Lung (tissue), 12 donors: Measurements from ENCODE around the gene AP1G2. TPM values are rescaled to one million over a fixed set of nuclear protein-coding genes. Genes with fewer than 3 reads are reported as not detected.
"Not testable (repeated sequence)": the region's sequence is repeated elsewhere in the genome, so short reads cannot be mapped to it uniquely, and the experiment has no call there.

Source experiments
- ATAC-seq: fragments of 200-7000 bp; cut with Tn5 transposase; one replicate; pipeline ENCODE4 v1.9.1; 2020; ENCODE audit warnings: moderate number of reproducible peaks; ENCODE audit not compliant: insufficient read depth, low FRiP score
- DNase-seq, 3 donors: peaks; one replicate each; pipeline ENCODE4 v3.0.0-alpha.2; 2013 to 2017
- H3K27ac ChIP-seq, 2 donors: one replicate each; pipeline ENCODE4 v1.5.1; 2013; ENCODE audit warnings: mild to moderate bottlenecking in 2 of 2, moderate library complexity in 2 of 2, control low read depth in 1 of 2, inconsistent platforms in 1 of 2, low read depth in 1 of 2, low read length in 1 of 2
- H3K27me3 ChIP-seq, 3 donors: one replicate each; pipeline ENCODE4 v1.5.1; 2013; ENCODE audit warnings: low read length in 2 of 3; ENCODE audit not compliant: control insufficient read depth in 3 of 3, insufficient read depth in 3 of 3
- H3K36me3 ChIP-seq, 4 donors: one replicate each; pipeline ENCODE4 v1.5.1; 2013; ENCODE audit warnings: low read length in 4 of 4, mild to moderate bottlenecking in 1 of 4, moderate library complexity in 1 of 4; ENCODE audit not compliant: control insufficient read depth in 4 of 4, insufficient read depth in 4 of 4
- H3K4me1 ChIP-seq, 5 donors: one replicate each; pipeline ENCODE4 v1.5.1; 2013; ENCODE audit warnings: low read length in 5 of 5, mild to moderate bottlenecking in 2 of 5, moderate library complexity in 1 of 5; ENCODE audit not compliant: control insufficient read depth in 5 of 5, insufficient read depth in 5 of 5
- H3K4me3 ChIP-seq: one replicate; pipeline ENCODE4 v1.5.1; 2013; ENCODE audit warnings: mild to moderate bottlenecking, control low read depth, moderate library complexity
- H3K9ac ChIP-seq, 2 donors: one replicate each; pipeline ENCODE4 v1.5.1; 2013; ENCODE audit warnings: low read length in 2 of 2, control low read depth in 1 of 2; ENCODE audit not compliant: insufficient read depth in 1 of 2
- H3K9me3 ChIP-seq, 4 donors: one replicate each; pipeline ENCODE4 v1.5.1; 2013; ENCODE audit warnings: low read length in 3 of 4, mild to moderate bottlenecking in 1 of 4, moderate library complexity in 1 of 4; ENCODE audit not compliant: control insufficient read depth in 4 of 4, insufficient read depth in 3 of 4
- WGBS, 2 donors: extraction: QIAGEN DNeasy Blood & Tissue Kit; methylation state at CpG; one replicate each; pipeline ENCODE4 v1.1.7; 2013; 5-methylcytosine and 5-hydroxymethylcytosine counted together
- polyA plus RNA-seq, 2 donors: library from polyadenylated mRNA; stranded (reverse); fragments of 200-250 nt; gene quantifications; one replicate each; pipeline ENCODE4 v1.2.1, GENCODE V29; 2013
- total RNA-seq, 2 donors: library from RNA; depleted of rRNA in 1 of 2; stranded (reverse); fragments of >200 nt in 1 of 2; gene quantifications; one replicate each; pipeline ENCODE4 v1.2.1, GENCODE V29; 2014 to 2021
- TF ChIP-seq, protein P1 (sequence below): IDR thresholded peaks from 2 replicates; pipeline ENCODE4 v1.5.1; 2012; ENCODE audit warnings: mild to moderate bottlenecking; ENCODE audit errors: control extremely low read depth, extremely low read depth
- donor health status: control.
- donor health status: control.
- donor health status: Bipolar disorder and iron deficiency.
- donor health status: healthy.
- donor health status: DM: yes; HTN: yes; CAD: no.

The AP1G2 gene
- total and polyA plus RNA-seq, 4 donors, result 48.0 to 106 (median 81.8) TPM

- TF ChIP-seq, protein P1, sequence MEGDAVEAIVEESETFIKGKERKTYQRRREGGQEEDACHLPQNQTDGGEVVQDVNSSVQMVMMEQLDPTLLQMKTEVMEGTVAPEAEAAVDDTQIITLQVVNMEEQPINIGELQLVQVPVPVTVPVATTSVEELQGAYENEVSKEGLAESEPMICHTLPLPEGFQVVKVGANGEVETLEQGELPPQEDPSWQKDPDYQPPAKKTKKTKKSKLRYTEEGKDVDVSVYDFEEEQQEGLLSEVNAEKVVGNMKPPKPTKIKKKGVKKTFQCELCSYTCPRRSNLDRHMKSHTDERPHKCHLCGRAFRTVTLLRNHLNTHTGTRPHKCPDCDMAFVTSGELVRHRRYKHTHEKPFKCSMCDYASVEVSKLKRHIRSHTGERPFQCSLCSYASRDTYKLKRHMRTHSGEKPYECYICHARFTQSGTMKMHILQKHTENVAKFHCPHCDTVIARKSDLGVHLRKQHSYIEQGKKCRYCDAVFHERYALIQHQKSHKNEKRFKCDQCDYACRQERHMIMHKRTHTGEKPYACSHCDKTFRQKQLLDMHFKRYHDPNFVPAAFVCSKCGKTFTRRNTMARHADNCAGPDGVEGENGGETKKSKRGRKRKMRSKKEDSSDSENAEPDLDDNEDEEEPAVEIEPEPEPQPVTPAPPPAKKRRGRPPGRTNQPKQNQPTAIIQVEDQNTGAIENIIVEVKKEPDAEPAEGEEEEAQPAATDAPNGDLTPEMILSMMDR, result no peak
- Histone ChIP-seq H3K4me3 (no peak overlapping the region), H3K9me3 (no peaks in the 10 kb centered on the region), H3K27me3 (no peaks in the 10 kb centered on the region), H3K27ac (peak overlapping the region in 1 of 2 donors; percentile 37), H3K9ac (no peak overlapping the region), H3K4me1 (peaks cover 0 to 12% (median 0%) of the 10 kb centered on the region in 5 donors), H3K36me3 (no peaks in the 10 kb centered on the region)
- ATAC-seq (no peak), DNase-seq (no peak)
- 48 to 52% methylated on average over 4 of the region's 4 CpGs for WGBS, 2 donors
These were observed 43.3 kb upstream of the AP1G2 start for GRCh38 chr14:23610815-23611289.

DNA sequence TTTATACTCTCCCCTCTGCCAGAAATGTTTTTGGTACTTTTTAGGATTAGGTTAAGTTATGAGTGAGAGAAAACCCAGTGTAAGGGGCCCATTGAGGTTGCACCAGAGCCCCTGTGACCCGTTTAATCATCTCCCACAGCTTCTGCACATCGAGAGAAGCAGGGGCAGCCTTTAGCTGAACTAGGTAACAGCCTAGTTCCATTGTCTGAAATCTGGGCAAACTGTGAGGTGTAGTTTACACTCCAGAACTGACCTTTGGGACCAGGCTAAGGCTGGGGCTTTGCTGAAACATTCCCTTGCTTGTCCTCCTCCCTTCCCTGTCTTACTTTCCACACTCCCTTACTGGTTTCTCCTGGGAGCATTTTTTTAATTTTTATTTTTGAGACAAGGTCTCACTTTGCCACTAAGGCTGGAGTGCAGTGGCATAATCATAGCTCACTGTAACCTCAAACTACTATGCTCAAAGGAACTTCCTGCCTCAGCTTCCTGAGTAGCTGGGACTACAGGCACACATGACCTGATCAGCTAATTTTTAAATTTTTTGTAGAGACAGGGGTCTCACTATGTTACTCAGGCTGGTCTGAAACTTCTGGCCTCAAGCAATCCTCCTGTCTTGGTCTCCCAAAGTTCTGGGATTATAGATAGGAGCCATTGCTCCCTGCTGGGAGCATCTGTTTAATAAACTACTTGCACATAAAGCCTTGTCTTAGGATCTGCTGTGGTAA is 42.7 kb upstream of the AP1G2 start:
- Histone ChIP-seq H3K9ac (no peak overlapping the region), H3K4me3 (no peak overlapping the region), H3K9me3 (no peaks in the 10 kb centered on the region), H3K36me3 (no peaks in the 10 kb centered on the region), H3K4me1 (peaks cover 0 to 12% (median 0%) of the 10 kb centered on the region in 5 donors), H3K27ac (peak overlapping the region in 1 of 2 donors; percentile 44), H3K27me3 (no peaks in the 10 kb centered on the region)
- ATAC-seq (no peak), DNase-seq (no peak)
- TF ChIP-seq, protein P1, result no peak
- WGBS, 2 donors, result 42 to 59% methylated on average over 2 of the region's 2 CpGs

DNA sequence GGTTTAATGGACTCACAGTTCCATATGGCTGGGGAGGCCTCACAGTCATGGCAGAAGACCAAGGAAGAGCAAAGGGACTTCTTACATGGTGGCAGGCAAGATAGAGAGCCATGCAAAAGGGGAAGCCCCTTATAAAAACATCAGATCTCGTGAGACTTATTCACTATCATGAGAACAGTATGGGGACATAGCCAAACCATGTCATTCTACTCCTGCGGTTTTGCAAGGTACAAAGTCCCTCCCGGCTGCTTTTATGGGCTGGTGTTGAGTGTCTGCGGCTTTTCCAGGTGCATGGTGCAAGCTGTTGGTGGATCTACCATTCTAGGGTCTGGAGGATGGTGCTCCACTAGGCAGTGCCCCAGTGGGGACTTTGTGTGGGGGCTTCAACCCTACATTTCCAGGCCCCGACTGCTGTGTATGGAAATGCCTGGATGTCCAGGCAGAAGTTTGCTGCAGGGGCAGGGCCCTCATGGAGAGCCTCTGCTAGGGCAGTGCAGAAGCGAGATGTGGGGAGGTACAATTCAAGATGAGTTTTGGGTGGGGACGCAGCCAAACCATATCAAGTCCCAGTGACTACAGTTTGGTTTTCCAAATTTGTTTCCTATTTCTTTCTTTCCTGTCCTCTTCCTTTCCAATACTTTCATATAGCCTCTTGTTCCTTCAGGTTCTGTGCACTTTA is 42.0 kb upstream of the AP1G2 start:
- not testable (repeated sequence) for ATAC-seq, DNase-seq, H3K27me3 ChIP-seq, H3K27ac ChIP-seq, H3K4me3 ChIP-seq, H3K36me3 ChIP-seq, H3K9me3 ChIP-seq, H3K9ac ChIP-seq
- 67 to 86% methylated on average over 6 to 7 of the region's 7 CpGs for WGBS, 2 donors
- peaks cover 0 to 12% (median 0%) of the 10 kb centered on the region in 5 donors for H3K4me1 ChIP-seq

- DNase-seq (no peak), ATAC-seq (no peak)
- H3K36me3 ChIP-seq, result no peaks in the 10 kb centered on the region
- H3K27ac ChIP-seq, result no peak overlapping the region
- H3K4me1 ChIP-seq, result peaks cover 0 to 12% (median 0%) of the 10 kb centered on the region in 5 donors
- H3K27me3 ChIP-seq, result no peaks in the 10 kb centered on the region
- TF ChIP-seq, protein P1, result no peak
- H3K4me3 ChIP-seq, result no peak overlapping the region
- H3K9me3 ChIP-seq, result no peaks in the 10 kb centered on the region
- H3K9ac ChIP-seq, result no peak overlapping the region
- WGBS, 2 donors, result 74 to 91% methylated on average over 3 of the region's 3 CpGs
These were observed 41.4 kb upstream of the AP1G2 start for GRCh38 chr14:23609001-23609400.
